Suprapubic skin (tissue), 4 donors: ENCODE measurements around the gene CMSS1. TPM values are rescaled to one million over a fixed set of nuclear protein-coding genes. Genes with fewer than 3 reads are reported as not detected.

Source experiments
- DNase-seq, 2 donors: peaks; one replicate each; pipeline ENCODE4 v3.0.0-alpha.2; 2019; ENCODE audit warnings: low spot score in 2 of 2
- H3K27ac ChIP-seq: fragments of 200-600 bp; sonication (generic); one replicate; pipeline ENCODE4 v1.5.1; 2019
- H3K27me3 ChIP-seq: fragments of 200-600 bp; sonication (generic); one replicate; pipeline ENCODE4 v1.5.1; 2019
- H3K36me3 ChIP-seq: fragments of 200-600 bp; sonication (generic); one replicate; pipeline ENCODE4 v1.5.1; 2019
- H3K4me1 ChIP-seq: fragments of 200-600 bp; sonication (generic); one replicate; pipeline ENCODE4 v1.5.1; 2019
- H3K4me3 ChIP-seq: fragments of 200-600 bp; sonication (generic); one replicate; pipeline ENCODE4 v1.5.1; 2019; ENCODE audit warnings: mild to moderate bottlenecking
- H3K9me3 ChIP-seq: fragments of 200-600 bp; sonication (generic); one replicate; pipeline ENCODE4 v1.5.1; 2019
- CTCF ChIP-seq, 2 donors: fragments of 200-600 bp in 1 of 2; fragments of 450-650 bp in 1 of 2; sonication (generic) in 1 of 2; IDR thresholded peaks; one replicate each; pipeline ENCODE4 v1.5.1; 2016 to 2019; ENCODE audit warnings: antibody characterized with exemption in 2 of 2, mild to moderate bottlenecking in 1 of 2, moderate library complexity in 1 of 2
- EP300 ChIP-seq: sonication (generic); formaldehyde crosslinking; IDR thresholded peaks from one replicate; pipeline ENCODE4 v1.6.1; 2017; ENCODE audit warnings: antibody characterized with exemption
- POLR2A ChIP-seq, 2 donors: fragments of 450-650 bp; IDR thresholded peaks; one replicate each; pipeline ENCODE4 v1.6.1; 2017; ENCODE audit warnings: antibody characterized with exemption in 2 of 2, mild to moderate bottlenecking in 2 of 2, moderate library complexity in 2 of 2
- POLR2AphosphoS5 ChIP-seq, 3 donors: sonication (generic); formaldehyde crosslinking; IDR thresholded peaks; one replicate each; pipeline ENCODE4 v1.6.1; 2017; ENCODE audit warnings: antibody characterized with exemption in 3 of 3
- WGBS: methylation state at CpG from one replicate; pipeline ENCODE4 v1.1.5; 2018; 5-methylcytosine and 5-hydroxymethylcytosine counted together
- total RNA-seq, 4 donors: library from RNA; depleted of rRNA; stranded (reverse); fragments of >200 nt; gene quantifications; one replicate each; pipeline ENCODE4 v1.1.0, GENCODE V29; 2016

Gene CMSS1
- total RNA-seq, 4 donors from 2014 or later, result 13.2 to 17.1 (median 13.5) TPM

DNA sequence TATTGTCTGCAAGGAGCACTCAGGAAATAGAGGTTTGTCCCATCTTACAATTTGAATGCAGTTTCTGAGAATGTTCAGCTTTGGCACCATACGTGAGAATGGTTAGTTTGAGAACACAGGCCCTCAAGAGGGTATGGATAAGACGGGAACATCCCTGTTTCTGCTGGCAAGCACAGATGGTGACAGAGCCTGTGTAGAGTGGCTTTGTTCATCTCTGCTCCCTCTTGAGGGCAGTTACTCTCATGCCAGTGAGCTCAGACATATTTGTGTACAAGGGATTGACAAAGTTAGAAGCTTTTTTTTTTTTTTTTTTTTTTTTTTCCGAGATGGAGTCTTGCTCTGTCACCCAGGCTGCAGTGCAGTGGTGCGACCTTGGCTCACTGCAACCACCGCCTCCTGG, 368.2 kb downstream of the CMSS1 start:
- H3K27ac ChIP-seq, result peak overlapping the region; percentile 0

DNA sequence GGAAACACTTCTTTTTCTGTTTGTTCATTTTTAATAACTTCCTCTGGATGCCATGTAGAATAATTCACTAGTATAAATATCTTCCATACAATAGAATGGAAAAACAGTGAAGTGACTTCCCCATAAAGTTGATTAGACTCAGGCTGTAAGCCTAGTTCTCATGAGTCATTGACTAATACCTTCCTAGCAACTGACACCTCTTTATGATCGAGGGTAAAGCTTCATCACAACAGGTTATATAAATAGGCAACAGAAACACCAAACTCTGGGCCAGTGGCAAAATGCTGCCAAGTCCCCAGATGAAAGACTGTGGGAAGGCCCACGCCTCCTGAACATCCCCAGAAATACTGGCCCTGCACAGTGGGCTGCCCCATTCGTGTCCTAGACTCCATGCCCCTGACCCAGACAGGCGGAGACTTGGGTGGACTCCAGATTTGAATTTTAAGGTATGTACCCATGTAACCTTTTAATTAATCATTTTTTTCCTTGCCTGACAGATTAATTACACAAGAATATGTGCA, 371.8 kb downstream of the CMSS1 start:
- no peaks in the 10 kb centered on the region for H3K27me3 ChIP-seq
- peaks cover 11% of the 10 kb centered on the region for H3K4me1 ChIP-seq
- H3K4me3 ChIP-seq, result no peak overlapping the region
- H3K9me3 ChIP-seq, result no peaks in the 10 kb centered on the region
- no peak overlapping the region for H3K27ac ChIP-seq
- TF ChIP-seq EP300 (no peak), POLR2AphosphoS5 (IDR thresholded peaks at IDR 0.05) (no peak), POLR2A (IDR thresholded peaks at IDR 0.05) (no peak), CTCF (IDR thresholded peaks at IDR 0.05) (no peak)
- 50% methylated on average over 4 of the region's 4 CpGs for WGBS
- no peaks in the 10 kb centered on the region for H3K36me3 ChIP-seq
- DNase-seq, result no peak

More for the DNA sequence above, 368.2 kb downstream of the CMSS1 start:
- no peaks in the 10 kb centered on the region for H3K27me3 ChIP-seq
- 73% methylated on average over 5 of the region's 5 CpGs for WGBS
- TF ChIP-seq CTCF (IDR thresholded peaks at IDR 0.05) (no peak), EP300 (no peak), POLR2A (IDR thresholded peaks at IDR 0.05) (no peak), POLR2AphosphoS5 (IDR thresholded peaks at IDR 0.05) (no peak)
- no peak for DNase-seq
- H3K36me3 ChIP-seq, result no peaks in the 10 kb centered on the region
- H3K4me3 ChIP-seq, result no peak overlapping the region
- no peaks in the 10 kb centered on the region for H3K9me3 ChIP-seq
- H3K4me1 ChIP-seq, result peaks cover 15% of the 10 kb centered on the region

DNA sequence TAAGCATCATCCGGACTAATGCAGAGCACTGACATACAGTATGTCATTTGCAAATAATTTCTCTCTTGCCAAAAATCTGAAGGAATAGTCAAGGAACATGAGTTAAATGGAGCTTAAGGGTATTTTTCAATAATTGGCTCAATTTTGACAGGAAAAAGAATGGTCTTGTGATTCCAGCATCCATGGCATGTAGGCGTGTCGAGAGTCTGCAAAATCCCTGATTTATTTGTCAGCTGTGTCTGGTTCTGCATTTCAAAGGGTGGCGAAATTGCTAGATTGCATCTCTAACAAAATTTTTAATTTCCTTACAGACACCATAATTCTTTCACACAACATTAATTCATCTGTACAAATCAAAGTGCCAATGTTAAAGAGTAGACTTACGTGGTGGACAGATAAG, 377.7 kb downstream of the CMSS1 start:
- Histone ChIP-seq H3K4me3 (no peak overlapping the region), H3K9me3 (no peaks in the 10 kb centered on the region), H3K4me1 (no peaks in the 10 kb centered on the region), H3K36me3 (no peaks in the 10 kb centered on the region), H3K27ac (no peak overlapping the region), H3K27me3 (no peaks in the 10 kb centered on the region)
- no peak for TF ChIP-seq POLR2AphosphoS5 (IDR thresholded peaks at IDR 0.05)
- no peak for TF ChIP-seq EP300
- no peak for TF ChIP-seq POLR2A (IDR thresholded peaks at IDR 0.05)
- WGBS, result 61% methylated on average over 5 of the region's 5 CpGs
- no peak for DNase-seq

- TF ChIP-seq CTCF (IDR thresholded peaks at IDR 0.05) (no peak), POLR2AphosphoS5 (IDR thresholded peaks at IDR 0.05) (no peak), EP300 (no peak), POLR2A (IDR thresholded peaks at IDR 0.05) (no peak)
- Histone ChIP-seq H3K4me1 (no peaks in the 10 kb centered on the region), H3K9me3 (no peaks in the 10 kb centered on the region), H3K27ac (no peak overlapping the region), H3K4me3 (no peak overlapping the region), H3K36me3 (no peaks in the 10 kb centered on the region), H3K27me3 (no peaks in the 10 kb centered on the region)
- WGBS, result 98% methylated on average over 8 of the region's 8 CpGs
- no peak for DNase-seq
Measured at GRCh38 chr3:100197876-100198275, 380.2 kb downstream of the CMSS1 start.

- Histone ChIP-seq H3K36me3 (no peaks in the 10 kb centered on the region), H3K4me3 (no peak overlapping the region)
- WGBS, result 96% methylated on average over 4 of the region's 6 CpGs
Measured at GRCh38 chr3:100198579-100199269, 381.1 kb downstream of the CMSS1 start.

More at GRCh38 chr3:100198579-100199269, 381.1 kb downstream of the CMSS1 start:
- H3K9me3 ChIP-seq, result no peaks in the 10 kb centered on the region
- TF ChIP-seq EP300 (no peak), POLR2A (IDR thresholded peaks at IDR 0.05) (no peak), CTCF (IDR thresholded peaks at IDR 0.05) (no peak), POLR2AphosphoS5 (IDR thresholded peaks at IDR 0.05) (no peak)
- DNase-seq, result no peak
- H3K27me3 ChIP-seq, result no peaks in the 10 kb centered on the region
- H3K27ac ChIP-seq, result no peak overlapping the region
- no peaks in the 10 kb centered on the region for H3K4me1 ChIP-seq
